PC-9 (cell line): Measurements from ENCODE around the gene SUSD3. TPM values are rescaled to one million over a fixed set of nuclear protein-coding genes. Genes with fewer than 3 reads are reported as not detected.

ENCODE experiments used
- BruUV-seq: library from RNA; stranded (reverse); fragments of 400-500 nt; replicated peaks from 2 replicates; lab custom pipeline; 2021; lab: Mats Ljungman, UMichigan
- CTCF ChIA-PET: fragments of 300-600 bp; sonication (Branson Sonifier 250); formaldehyde crosslinking; loops from one replicate; lab custom pipeline; 2022; ENCODE audit warnings: antibody characterized with exemption; lab: Charles Lee
- POLR2A ChIA-PET: fragments of 300-600 bp; sonication (Branson Sonifier 250); formaldehyde crosslinking; loops from one replicate; lab custom pipeline; 2022; ENCODE audit warnings: antibody characterized with exemption; ENCODE audit not compliant: unreplicated experiment; lab: Charles Lee
- DNase-seq, 2 experiments: peaks; one replicate each; pipeline versions ENCODE4 v3.0.0 to v3.0.0-alpha.2; 2015 to 2022; ENCODE audit warnings: mixed read lengths in 1 of 2
- H2AFZ ChIP-seq: fragments of 200-600 bp; sonication (generic); 2 replicates; pipeline ENCODE4 v1.8.1; 2017; ENCODE audit warnings: antibody characterized with exemption
- H3F3A ChIP-seq: fragments of 200-600 bp; sonication (generic); 2 replicates; pipeline ENCODE4 v1.8.1; 2017; ENCODE audit warnings: antibody characterized with exemption, mild to moderate bottlenecking, low read depth; ENCODE audit not compliant: insufficient read depth
- H3K27ac ChIP-seq: fragments of 200-600 bp; sonication (generic); 2 replicates; pipeline ENCODE4 v1.6.1; 2016; ENCODE audit warnings: mixed run types
- H3K27me3 ChIP-seq: fragments of 200-600 bp; sonication (generic); 2 replicates; pipeline ENCODE4 v1.6.1; 2016; ENCODE audit warnings: low read depth, mixed run types; ENCODE audit not compliant: insufficient read depth
- H3K36me3 ChIP-seq: fragments of 200-600 bp; sonication (generic); 2 replicates; pipeline ENCODE4 v1.6.1; 2016; ENCODE audit warnings: low read depth, mixed run types
- H3K4me1 ChIP-seq: fragments of 200-600 bp; sonication (generic); replicated peaks from 2 replicates; pipeline ENCODE4 v1.6.1; 2016; ENCODE audit warnings: mixed run types; ENCODE audit not compliant: insufficient read depth
- H3K4me2 ChIP-seq: fragments of 200-600 bp; sonication (generic); 2 replicates; pipeline ENCODE4 v1.6.1; 2017; ENCODE audit warnings: mixed run types
- H3K4me3 ChIP-seq: fragments of 200-600 bp; sonication (generic); 2 replicates; pipeline ENCODE4 v1.6.1; 2016; ENCODE audit warnings: mixed run types
- H3K79me2 ChIP-seq: fragments of 200-600 bp; sonication (generic); 2 replicates; pipeline ENCODE4 v1.6.1; 2017; ENCODE audit warnings: low read depth, mixed run types
- H3K9me2 ChIP-seq: fragments of 200-600 bp; sonication (generic); 2 replicates; pipeline ENCODE4 v1.8.1; 2017; ENCODE audit warnings: mild to moderate bottlenecking; ENCODE audit not compliant: insufficient read depth
- H3K9me3 ChIP-seq: fragments of 200-600 bp; sonication (generic); 2 replicates; pipeline ENCODE4 v1.8.1; 2016; ENCODE audit warnings: low read depth; ENCODE audit not compliant: insufficient read depth
- H4K20me1 ChIP-seq: fragments of 200-600 bp; sonication (generic); 2 replicates; pipeline ENCODE4 v1.8.1; 2017; ENCODE audit not compliant: insufficient read depth
- EZH2 ChIP-seq: fragments of 200-600 bp; sonication (generic); IDR thresholded peaks from 2 replicates; pipeline ENCODE4 v1.8.0; 2017; ENCODE audit warnings: antibody characterized with exemption, low read depth
- intact Hi-C: fragments of 100-400 bp; cut with micrococcal nuclease; formaldehyde crosslinking; loops from one replicate; pipeline ENCODE4 v1.10.0; 2022; ENCODE audit not compliant: unreplicated experiment
- total RNA-seq: library from RNA; stranded (reverse); gene quantifications from 2 replicates; pipeline ENCODE4 v1.2.3, GENCODE V29; 2021
- TF ChIP-seq, protein P1 (sequence below): fragments of 200-600 bp; sonication (generic); conservative IDR thresholded peaks from 2 replicates; pipeline ENCODE4 v1.6.1; 2017; ENCODE audit warnings: mixed run types, antibody characterized with exemption, mild to moderate bottlenecking, moderate library complexity

The SUSD3 gene
- total RNA-seq, 1 experiment from 2014 or later, result 8.4 TPM

- ChIA-PET POLR2A (interaction anchor here (0.6 to 1.0 kb wide), 2 partner anchors 7 to 415 kb away, joined by 3 to 12 read pairs; no protein-coding TSS in a partner anchor), CTCF (interaction anchor here (0.8 to 1.4 kb wide), 3 partner anchors 10 to 166 kb away, joined by 3 to 9 read pairs (median 3); no protein-coding TSS in a partner anchor)
- H2AFZ ChIP-seq, result no peak overlapping the region
- H3K4me1 ChIP-seq, result peaks cover 50% of the 10 kb centered on the region
- H3K4me2 ChIP-seq, result peak overlapping the region; percentile 63
- H3K4me3 ChIP-seq, result no peak overlapping the region
- peaks cover 54% of the 10 kb centered on the region for H3F3A ChIP-seq
- intact Hi-C loops, result loop anchor here (2.0 kb wide), 1 partner anchor 14 kb away; no protein-coding TSS in a partner anchor
- no peaks in the 10 kb centered on the region for H3K9me3 ChIP-seq
- peaks cover 9% of the 10 kb centered on the region; the same call in 1 of the 2 replicates for H3K36me3 ChIP-seq
- no peak for DNase-seq
- no peaks in the 10 kb centered on the region for H3K27me3 ChIP-seq
- H3K9me2 ChIP-seq, result no peaks in the 10 kb centered on the region
- BruUV-seq, result no TSS peak
- H4K20me1 ChIP-seq, result no peaks in the 10 kb centered on the region
- TF ChIP-seq, protein P1, sequence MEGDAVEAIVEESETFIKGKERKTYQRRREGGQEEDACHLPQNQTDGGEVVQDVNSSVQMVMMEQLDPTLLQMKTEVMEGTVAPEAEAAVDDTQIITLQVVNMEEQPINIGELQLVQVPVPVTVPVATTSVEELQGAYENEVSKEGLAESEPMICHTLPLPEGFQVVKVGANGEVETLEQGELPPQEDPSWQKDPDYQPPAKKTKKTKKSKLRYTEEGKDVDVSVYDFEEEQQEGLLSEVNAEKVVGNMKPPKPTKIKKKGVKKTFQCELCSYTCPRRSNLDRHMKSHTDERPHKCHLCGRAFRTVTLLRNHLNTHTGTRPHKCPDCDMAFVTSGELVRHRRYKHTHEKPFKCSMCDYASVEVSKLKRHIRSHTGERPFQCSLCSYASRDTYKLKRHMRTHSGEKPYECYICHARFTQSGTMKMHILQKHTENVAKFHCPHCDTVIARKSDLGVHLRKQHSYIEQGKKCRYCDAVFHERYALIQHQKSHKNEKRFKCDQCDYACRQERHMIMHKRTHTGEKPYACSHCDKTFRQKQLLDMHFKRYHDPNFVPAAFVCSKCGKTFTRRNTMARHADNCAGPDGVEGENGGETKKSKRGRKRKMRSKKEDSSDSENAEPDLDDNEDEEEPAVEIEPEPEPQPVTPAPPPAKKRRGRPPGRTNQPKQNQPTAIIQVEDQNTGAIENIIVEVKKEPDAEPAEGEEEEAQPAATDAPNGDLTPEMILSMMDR, result no peak
- TF ChIP-seq EZH2, result no peak
- peaks cover 7% of the 10 kb centered on the region; the same call in 1 of the 2 replicates for H3K79me2 ChIP-seq
- peak overlapping the region; percentile 91 for H3K27ac ChIP-seq
Observed at GRCh38 chr9:93118863-93119702, 60.6 kb downstream of the SUSD3 start.

DNA sequence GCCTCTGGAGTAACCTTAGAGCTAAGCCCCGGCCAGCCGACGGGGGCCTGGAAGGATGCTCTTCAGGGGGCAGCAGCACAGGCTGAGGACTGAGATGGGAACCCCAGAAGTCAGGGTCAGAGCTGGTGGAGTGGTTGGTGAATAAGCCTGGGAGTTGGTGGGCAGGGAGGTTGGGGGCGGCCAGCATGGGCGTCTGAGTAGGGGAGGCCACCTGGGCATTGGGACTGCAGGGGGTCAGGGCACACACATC is 61.1 kb downstream of the SUSD3 start:
- peak overlapping the region; percentile 63 for H3K4me2 ChIP-seq
- no peaks in the 10 kb centered on the region for H3K9me3 ChIP-seq
- peaks cover 9% of the 10 kb centered on the region; the same call in 1 of the 2 replicates for H3K36me3 ChIP-seq
- TF ChIP-seq EZH2, result no peak
- TF ChIP-seq, protein P1, result no peak
- H3K4me3 ChIP-seq, result no peak overlapping the region
- H3F3A ChIP-seq, result peaks cover 50% of the 10 kb centered on the region
- peaks cover 7% of the 10 kb centered on the region; the same call in 1 of the 2 replicates for H3K79me2 ChIP-seq
- no peaks in the 10 kb centered on the region for H4K20me1 ChIP-seq
- no peak for DNase-seq
- no peaks in the 10 kb centered on the region for H3K27me3 ChIP-seq
- intact Hi-C loops, result loop anchor here (2.0 kb wide), 1 partner anchor 13 kb away; no protein-coding TSS in a partner anchor
- peaks cover 44% of the 10 kb centered on the region for H3K4me1 ChIP-seq
- BruUV-seq, result no TSS peak
- no peak overlapping the region for H2AFZ ChIP-seq
- ChIA-PET CTCF (interaction anchor here (0.8 to 1.4 kb wide), 2 partner anchors 10 to 166 kb away, joined by 3 to 9 read pairs; no protein-coding TSS in a partner anchor), POLR2A (interaction anchor here (0.6 to 1.0 kb wide), 5 partner anchors 8 to 414 kb away, joined by 3 to 12 read pairs (median 4); no protein-coding TSS in a partner anchor)
- no peaks in the 10 kb centered on the region for H3K9me2 ChIP-seq
- peak overlapping the region; percentile 91 for H3K27ac ChIP-seq
